NB4 (cell line): Measurements from ENCODE around the gene SAA1.

Experiments used
- DNase-seq: peaks from one replicate; pipeline ENCODE4 v3.0.0; 2010; ENCODE audit warnings: low read depth
- H3K4me3 ChIP-seq: one replicate; pipeline ENCODE4 v1.5.1; 2011; ENCODE audit warnings: mild to moderate bottlenecking, low read depth, low read length, moderate library complexity
- CTCF ChIP-seq: IDR thresholded peaks from one replicate; pipeline ENCODE4 v1.5.1; 2012; ENCODE audit warnings: low read depth, low read length
- MAX ChIP-seq: IDR thresholded peaks from 2 replicates; pipeline ENCODE4 v1.6.1; 2011; ENCODE audit warnings: low read depth, low read length
- MYC ChIP-seq: IDR thresholded peaks from 2 replicates; pipeline ENCODE4 v1.6.1; 2011; ENCODE audit warnings: low read depth, low read length
- POLR2A ChIP-seq: IDR thresholded peaks from 2 replicates; pipeline ENCODE4 v1.6.1; 2011; ENCODE audit warnings: mild to moderate bottlenecking; ENCODE audit not compliant: insufficient read length; ENCODE audit errors: extremely low read depth

SAA1 gene

GRCh38 chr11:18310800-18311340 is 44.8 kb downstream of the SAA1 start:
- no peak for TF ChIP-seq MYC
- TF ChIP-seq POLR2A, result no peak
- TF ChIP-seq MAX, result no peak
- TF ChIP-seq CTCF, result no peak
- DNase-seq, result peak; percentile 66

GRCh38 chr11:18312012-18312411 is 45.9 kb downstream of the SAA1 start:
- H3K4me3 ChIP-seq, result no peak overlapping the region
- DNase-seq, result no peak
- TF ChIP-seq MYC (no peak), CTCF (no peak), POLR2A (no peak), MAX (no peak)

More at GRCh38 chr11:18310800-18311340, 44.8 kb downstream of the SAA1 start:
- no peak overlapping the region for H3K4me3 ChIP-seq

- TF ChIP-seq MAX, result no peak
- no peak for TF ChIP-seq CTCF
- no peak for TF ChIP-seq POLR2A
- no peak for TF ChIP-seq MYC
- no peak for DNase-seq
These were observed 46.8 kb downstream of the SAA1 start for GRCh38 chr11:18312663-18313420.

GRCh38 chr11:18313965-18314763 is 48.1 kb downstream of the SAA1 start:
- H3K4me3 ChIP-seq, result no peak overlapping the region
- DNase-seq, result peak; percentile 61
- TF ChIP-seq MAX, result no peak
- TF ChIP-seq MYC, result no peak
- TF ChIP-seq POLR2A, result no peak
- TF ChIP-seq CTCF, result no peak

More at GRCh38 chr11:18312663-18313420, 46.8 kb downstream of the SAA1 start:
- no peak overlapping the region for H3K4me3 ChIP-seq

- TF ChIP-seq MAX (no peak), MYC (no peak), POLR2A (no peak), CTCF (no peak)
- no peak overlapping the region for H3K4me3 ChIP-seq
- DNase-seq, result peak; percentile 15
These were observed 48.9 kb downstream of the SAA1 start for GRCh38 chr11:18314784-18315523.
